ENCODE results near the gene PSMC2. TPM values are rescaled to one million over a fixed set of nuclear protein-coding genes. Genes with fewer than 3 reads are reported as not detected.

Gene PSMC2
- total and polyA plus RNA-seq, 2 donors from 2014 or later: 98.8 to 115 TPM

GRCh38 chr7:103348452-103348851 is 1.0 kb downstream of the PSMC2 start:
- Histone ChIP-seq H3K27ac (ENCODE audit: low read depth in 2 of 2, low read length in 2 of 2) (no peak overlapping the region), H3K36me3 (ENCODE audit: control insufficient read depth in 2 of 3, insufficient read depth in 3 of 3, low read length in 3 of 3) (peaks cover 0 to 3% (median 0%) of the 10 kb centered on the region in 3 donors), H3K27me3 (ENCODE audit: control insufficient read depth, insufficient read depth, low read length) (no peaks in the 10 kb centered on the region), H3K4me1 (ENCODE audit: control insufficient read depth in 2 of 3, insufficient read depth in 2 of 3, low read depth in 1 of 3, low read length in 3 of 3) (peaks cover 0 to 20% (median 5%) of the 10 kb centered on the region in 3 donors), H3K9ac (ENCODE audit: low read length in 3 of 3) (peak overlapping the region; percentile 64 to 100 (median 76)), H3K4me3 (ENCODE audit: low read length in 3 of 3) (peak overlapping the region; percentile 88 to 100 (median 98)), H3K9me3 (ENCODE audit: control insufficient read depth in 2 of 3, insufficient read depth in 1 of 3, low read length in 3 of 3) (no peaks in the 10 kb centered on the region)
- FAIRE-seq: no peak
- no peak for DNase-seq
- intact Hi-C loops (cut with DNase I): no loop called here
- TF ChIP-seq CTCF (IDR thresholded peaks at IDR 0.05; ENCODE audit: borderline replicate concordance, extremely low read depth, insufficient read depth): no peak

- no peak overlapping the region for H3K27ac ChIP-seq (ENCODE audit: low read depth in 2 of 2, low read length in 2 of 2)
- peak overlapping the region in 2 of 3 donors; percentile 98 to 100 for H3K4me3 ChIP-seq (ENCODE audit: low read length in 3 of 3)
Observed at GRCh38 chr7:103348959-103349358, 1.5 kb downstream of the PSMC2 start.

GRCh38 chr7:103349805-103350204 is 2.4 kb downstream of the PSMC2 start:
- Histone ChIP-seq H3K36me3 (ENCODE audit: control insufficient read depth in 2 of 3, insufficient read depth in 3 of 3, low read length in 3 of 3) (peaks cover 0 to 3% (median 3%) of the 10 kb centered on the region in 3 donors), H3K4me3 (ENCODE audit: low read length in 3 of 3) (no peak overlapping the region)
- FAIRE-seq: no peak

More at GRCh38 chr7:103348959-103349358, 1.5 kb downstream of the PSMC2 start:
- DNase-seq (no peak), FAIRE-seq (no peak)
- Histone ChIP-seq H3K27me3 (ENCODE audit: control insufficient read depth, insufficient read depth, low read length) (no peaks in the 10 kb centered on the region), H3K9me3 (ENCODE audit: control insufficient read depth in 2 of 3, insufficient read depth in 1 of 3, low read length in 3 of 3) (no peaks in the 10 kb centered on the region), H3K9ac (ENCODE audit: low read length in 3 of 3) (peak overlapping the region in 1 of 3 donors; percentile 100), H3K4me1 (ENCODE audit: control insufficient read depth in 2 of 3, insufficient read depth in 2 of 3, low read depth in 1 of 3, low read length in 3 of 3) (peaks cover 0 to 19% (median 2%) of the 10 kb centered on the region in 3 donors), H3K36me3 (ENCODE audit: control insufficient read depth in 2 of 3, insufficient read depth in 3 of 3, low read length in 3 of 3) (peaks cover 0 to 3% (median 0%) of the 10 kb centered on the region in 3 donors)
- intact Hi-C loops (cut with DNase I): no loop called here
- no peak for TF ChIP-seq CTCF (IDR thresholded peaks at IDR 0.05; ENCODE audit: borderline replicate concordance, extremely low read depth, insufficient read depth)

More at GRCh38 chr7:103349805-103350204, 2.4 kb downstream of the PSMC2 start:
- Histone ChIP-seq H3K27ac (ENCODE audit: low read depth in 2 of 2, low read length in 2 of 2) (no peak overlapping the region), H3K27me3 (ENCODE audit: control insufficient read depth, insufficient read depth, low read length) (no peaks in the 10 kb centered on the region), H3K9ac (ENCODE audit: low read length in 3 of 3) (no peak overlapping the region), H3K4me1 (ENCODE audit: control insufficient read depth in 2 of 3, insufficient read depth in 2 of 3, low read depth in 1 of 3, low read length in 3 of 3) (peaks cover 0 to 19% (median 2%) of the 10 kb centered on the region in 3 donors), H3K9me3 (ENCODE audit: control insufficient read depth in 2 of 3, insufficient read depth in 1 of 3, low read length in 3 of 3) (no peaks in the 10 kb centered on the region)
- DNase-seq: no peak
- TF ChIP-seq CTCF (IDR thresholded peaks at IDR 0.05; ENCODE audit: borderline replicate concordance, extremely low read depth, insufficient read depth): no peak
- intact Hi-C loops (cut with DNase I): no loop called here

Data from kidney (tissue), 14 donors.